HCT116 (cell line): ENCODE results near the gene MARCHF3.

Experiments
- CBX3 ChIP-seq: IDR thresholded peaks from 2 replicates; pipeline ENCODE4 v1.6.1; 2012; ENCODE audit warnings: low read depth
- EZH2 ChIP-seq: fragments of 200-600 bp; sonication (generic); IDR thresholded peaks from 2 replicates; pipeline ENCODE4 v1.6.1; 2017; ENCODE audit warnings: antibody characterized with exemption, mixed run types
- POLR2A ChIP-seq: IDR thresholded peaks from 2 replicates; pipeline ENCODE4 v1.7.0; 2011; ENCODE audit warnings: borderline replicate concordance; ENCODE audit not compliant: insufficient read depth, insufficient read length; ENCODE audit errors: extremely low read depth
- POLR2AphosphoS5 ChIP-seq: IDR thresholded peaks from 2 replicates; pipeline ENCODE4 v1.6.1; 2011; ENCODE audit warnings: mild to moderate bottlenecking, low read depth, low read length, moderate library complexity
- RAD21 ChIP-seq: IDR thresholded peaks from 2 replicates; pipeline ENCODE4 v1.6.1; 2012; ENCODE audit warnings: low read depth, mild to moderate bottlenecking
- SRF ChIP-seq: IDR thresholded peaks from 2 replicates; pipeline ENCODE4 v1.6.1; 2012; ENCODE audit warnings: low read depth
- ZFX ChIP-seq: fragments of 450-650 bp; IDR thresholded peaks from 2 replicates; pipeline ENCODE4 v1.6.1; 2017
- TF ChIP-seq, protein P1 (sequence below), 3 experiments: fragments of 200-600 bp in 1 of 3; sonication (generic) in 1 of 3; IDR thresholded peaks in 2 of 3; conservative IDR thresholded peaks in 1 of 3; 2 replicates each; pipeline ENCODE4 v1.5.1; 2012 to 2017; ENCODE audit warnings: low read depth in 2 of 3, low read length in 2 of 3, antibody characterized with exemption in 1 of 3, borderline replicate concordance in 1 of 3, control low read depth in 1 of 3, mild to moderate bottlenecking in 1 of 3, mixed read lengths in 1 of 3, mixed run types in 1 of 3, moderate library complexity in 1 of 3; ENCODE audit not compliant: insufficient read depth in 1 of 3
- TF ChIP-seq, protein P2 (sequence below): IDR thresholded peaks from 2 replicates; pipeline ENCODE4 v1.6.1; 2012

GRCh38 chr5:127003798-127004495, 26.4 kb downstream of the MARCHF3 start:
- TF ChIP-seq POLR2A: no peak
- TF ChIP-seq, protein P1, sequence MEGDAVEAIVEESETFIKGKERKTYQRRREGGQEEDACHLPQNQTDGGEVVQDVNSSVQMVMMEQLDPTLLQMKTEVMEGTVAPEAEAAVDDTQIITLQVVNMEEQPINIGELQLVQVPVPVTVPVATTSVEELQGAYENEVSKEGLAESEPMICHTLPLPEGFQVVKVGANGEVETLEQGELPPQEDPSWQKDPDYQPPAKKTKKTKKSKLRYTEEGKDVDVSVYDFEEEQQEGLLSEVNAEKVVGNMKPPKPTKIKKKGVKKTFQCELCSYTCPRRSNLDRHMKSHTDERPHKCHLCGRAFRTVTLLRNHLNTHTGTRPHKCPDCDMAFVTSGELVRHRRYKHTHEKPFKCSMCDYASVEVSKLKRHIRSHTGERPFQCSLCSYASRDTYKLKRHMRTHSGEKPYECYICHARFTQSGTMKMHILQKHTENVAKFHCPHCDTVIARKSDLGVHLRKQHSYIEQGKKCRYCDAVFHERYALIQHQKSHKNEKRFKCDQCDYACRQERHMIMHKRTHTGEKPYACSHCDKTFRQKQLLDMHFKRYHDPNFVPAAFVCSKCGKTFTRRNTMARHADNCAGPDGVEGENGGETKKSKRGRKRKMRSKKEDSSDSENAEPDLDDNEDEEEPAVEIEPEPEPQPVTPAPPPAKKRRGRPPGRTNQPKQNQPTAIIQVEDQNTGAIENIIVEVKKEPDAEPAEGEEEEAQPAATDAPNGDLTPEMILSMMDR (IDR thresholded peaks at IDR 0.05 in 2 of 3, conservative IDR thresholded peaks at IDR 0.05 in 1 of 3; ENCODE audit: borderline replicate concordance in 1 of 3, insufficient read depth in 1 of 3, low read depth in 2 of 3, low read length in 2 of 3): no peak
- no peak for TF ChIP-seq ZFX
- TF ChIP-seq SRF: no peak
- no peak for TF ChIP-seq RAD21
- no peak for TF ChIP-seq POLR2AphosphoS5
- no peak for TF ChIP-seq EZH2
- TF ChIP-seq, protein P2, sequence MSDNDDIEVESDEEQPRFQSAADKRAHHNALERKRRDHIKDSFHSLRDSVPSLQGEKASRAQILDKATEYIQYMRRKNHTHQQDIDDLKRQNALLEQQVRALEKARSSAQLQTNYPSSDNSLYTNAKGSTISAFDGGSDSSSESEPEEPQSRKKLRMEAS: no peak
- no peak for TF ChIP-seq CBX3
